OCI-LY3 (cell line): ENCODE results near the gene HYOU1.

Source experiments
- CTCF ChIP-seq: fragments of 200-600, 300-600 bp; sonication (generic); IDR thresholded peaks from 2 replicates; pipeline ENCODE4 v1.5.1; 2014; ENCODE audit warnings: antibody characterized with exemption, low read length, low read depth
- EZH2phosphoT487 ChIP-seq: fragments of 200-600 bp; shearing (Covaris generic); IDR thresholded peaks from 2 replicates; pipeline ENCODE4 v1.6.1; 2018; ENCODE audit warnings: antibody characterized with exemption, mixed run types, low read depth

GRCh38 chr11:119087123-119087522 lies 30.1 kb upstream of the HYOU1 start:
- no peak for TF ChIP-seq CTCF
- TF ChIP-seq EZH2phosphoT487: no peak
